ENCODE measurements around the gene TBL1XR1.

TBL1XR1 gene

DNA sequence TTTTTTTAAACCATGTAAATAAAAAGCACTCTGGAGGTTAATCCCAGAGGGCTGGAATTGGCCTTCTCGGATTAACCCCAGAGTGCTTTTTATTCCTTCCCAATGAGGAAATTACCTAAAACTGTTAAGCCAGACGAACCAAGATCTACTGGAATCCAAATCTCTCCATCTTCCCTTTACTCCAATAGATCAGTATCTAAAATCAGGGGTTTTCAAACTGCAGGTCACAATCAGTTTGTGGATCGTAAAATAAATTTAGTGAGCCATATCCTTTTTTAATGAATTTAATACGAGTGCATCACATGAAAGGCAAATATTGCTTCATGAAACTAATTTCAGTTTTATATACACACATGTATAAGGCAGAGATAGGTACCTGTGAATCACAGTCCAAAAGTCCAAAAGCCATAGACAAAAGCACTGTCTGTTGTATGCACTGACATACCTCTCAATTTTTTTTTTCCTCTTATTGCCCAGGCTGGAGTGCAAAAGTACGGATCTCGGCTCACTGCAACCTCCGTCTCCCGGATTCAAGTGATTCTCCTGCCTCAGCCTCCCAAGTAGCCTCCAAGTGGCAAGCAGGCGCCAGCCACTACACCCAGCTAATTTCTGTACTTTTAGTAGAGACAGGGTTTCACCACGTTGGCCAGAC lies 61.3 kb downstream of the TBL1XR1 start:
- TF ChIP-seq, protein P1, sequence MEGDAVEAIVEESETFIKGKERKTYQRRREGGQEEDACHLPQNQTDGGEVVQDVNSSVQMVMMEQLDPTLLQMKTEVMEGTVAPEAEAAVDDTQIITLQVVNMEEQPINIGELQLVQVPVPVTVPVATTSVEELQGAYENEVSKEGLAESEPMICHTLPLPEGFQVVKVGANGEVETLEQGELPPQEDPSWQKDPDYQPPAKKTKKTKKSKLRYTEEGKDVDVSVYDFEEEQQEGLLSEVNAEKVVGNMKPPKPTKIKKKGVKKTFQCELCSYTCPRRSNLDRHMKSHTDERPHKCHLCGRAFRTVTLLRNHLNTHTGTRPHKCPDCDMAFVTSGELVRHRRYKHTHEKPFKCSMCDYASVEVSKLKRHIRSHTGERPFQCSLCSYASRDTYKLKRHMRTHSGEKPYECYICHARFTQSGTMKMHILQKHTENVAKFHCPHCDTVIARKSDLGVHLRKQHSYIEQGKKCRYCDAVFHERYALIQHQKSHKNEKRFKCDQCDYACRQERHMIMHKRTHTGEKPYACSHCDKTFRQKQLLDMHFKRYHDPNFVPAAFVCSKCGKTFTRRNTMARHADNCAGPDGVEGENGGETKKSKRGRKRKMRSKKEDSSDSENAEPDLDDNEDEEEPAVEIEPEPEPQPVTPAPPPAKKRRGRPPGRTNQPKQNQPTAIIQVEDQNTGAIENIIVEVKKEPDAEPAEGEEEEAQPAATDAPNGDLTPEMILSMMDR (IDR thresholded peaks at IDR 0.05; ENCODE audit: low read depth, low read length): no peak
- H3K4me1 ChIP-seq: no peaks in the 10 kb centered on the region

DNA sequence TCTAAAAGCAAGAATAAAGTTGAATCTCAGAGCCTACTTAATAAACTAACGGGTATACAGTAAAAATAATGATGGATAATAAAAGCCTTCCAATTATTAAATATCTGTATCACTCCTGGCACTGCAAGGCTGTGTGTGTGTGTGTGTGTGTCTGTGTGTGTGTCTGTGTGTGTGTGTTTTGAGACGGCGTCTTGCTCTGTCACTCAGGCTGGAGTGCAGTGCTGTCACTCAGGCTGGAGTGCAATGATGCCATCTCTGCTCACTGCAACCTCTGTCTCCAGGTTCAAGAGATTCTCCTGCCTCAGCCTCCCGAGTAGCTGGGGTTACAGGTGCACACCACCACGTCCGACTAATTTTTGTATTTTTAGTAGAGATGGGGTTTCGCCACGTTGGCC lies 62.5 kb downstream of the TBL1XR1 start:
- H3K27me3 ChIP-seq: no peaks in the 10 kb centered on the region
- no peak overlapping the region for H3K4me3 ChIP-seq (ENCODE audit: low read depth, low read length)
- no peaks in the 10 kb centered on the region for H3K4me1 ChIP-seq
- H3K36me3 ChIP-seq: peaks cover 21% of the 10 kb centered on the region
- no peaks in the 10 kb centered on the region; the same call in 1 of the 2 replicates for H3K9me3 ChIP-seq
- DNase-seq: no peak
- TF ChIP-seq, protein P1 (IDR thresholded peaks at IDR 0.05; ENCODE audit: low read depth, low read length): no peak

More for the DNA sequence above, 61.3 kb downstream of the TBL1XR1 start:
- Histone ChIP-seq H3K36me3 (peaks cover 20% of the 10 kb centered on the region), H3K27me3 (no peaks in the 10 kb centered on the region), H3K9me3 (no peaks in the 10 kb centered on the region; the same call in 1 of the 2 replicates), H3K4me3 (ENCODE audit: low read depth, low read length) (no peak overlapping the region)
- no peak for DNase-seq

DNA sequence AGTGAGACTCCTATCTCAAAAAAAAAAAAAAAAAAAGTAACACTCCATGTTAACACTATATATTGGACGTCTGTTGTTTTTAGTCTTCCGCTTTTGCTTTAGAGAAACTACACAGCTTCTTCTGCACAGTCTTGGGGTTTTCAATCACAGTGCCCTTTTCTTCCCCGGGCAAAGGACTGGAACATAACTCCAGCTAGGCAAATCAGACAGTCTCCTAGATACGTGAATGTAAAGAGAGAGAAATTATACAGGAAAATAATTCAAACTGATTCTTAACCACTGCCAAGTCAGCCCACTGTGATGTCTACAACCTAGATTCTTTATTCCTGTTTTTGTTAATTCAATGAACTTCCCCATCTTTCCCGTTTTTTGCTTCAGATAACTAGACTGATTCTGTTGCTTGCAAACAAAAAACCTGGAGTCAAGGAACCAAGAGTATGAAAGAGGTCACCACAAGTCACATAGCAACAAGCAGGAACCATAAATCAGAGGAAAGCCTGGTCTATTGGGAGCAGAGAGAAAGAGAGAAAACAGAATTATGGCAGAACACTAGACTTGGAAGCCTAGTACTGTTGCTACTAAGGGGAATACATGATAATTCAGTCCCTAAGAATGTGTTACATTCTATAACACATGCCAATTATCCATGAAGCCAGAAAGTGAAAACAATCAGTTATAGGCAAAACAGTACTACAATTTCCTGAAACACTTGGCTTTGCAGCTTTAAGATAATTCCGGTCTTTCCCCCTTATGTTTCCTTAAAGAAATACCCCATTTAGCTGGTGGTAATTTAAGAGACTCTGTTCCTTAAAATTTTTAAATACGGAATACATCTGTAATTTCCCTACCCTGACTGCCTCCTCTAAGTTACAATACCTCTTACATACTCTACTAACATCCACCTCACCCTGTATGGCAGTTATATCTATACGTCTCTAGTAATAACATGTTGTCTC lies 63.1 kb downstream of the TBL1XR1 start:
- Histone ChIP-seq H3K4me3 (ENCODE audit: low read depth, low read length) (no peak overlapping the region), H3K9me3 (no peaks in the 10 kb centered on the region; the same call in 1 of the 2 replicates), H3K4me1 (no peaks in the 10 kb centered on the region), H3K27me3 (no peaks in the 10 kb centered on the region), H3K36me3 (peaks cover 21% of the 10 kb centered on the region)
- DNase-seq: no peak
- TF ChIP-seq, protein P1 (IDR thresholded peaks at IDR 0.05; ENCODE audit: low read depth, low read length): no peak

DNA sequence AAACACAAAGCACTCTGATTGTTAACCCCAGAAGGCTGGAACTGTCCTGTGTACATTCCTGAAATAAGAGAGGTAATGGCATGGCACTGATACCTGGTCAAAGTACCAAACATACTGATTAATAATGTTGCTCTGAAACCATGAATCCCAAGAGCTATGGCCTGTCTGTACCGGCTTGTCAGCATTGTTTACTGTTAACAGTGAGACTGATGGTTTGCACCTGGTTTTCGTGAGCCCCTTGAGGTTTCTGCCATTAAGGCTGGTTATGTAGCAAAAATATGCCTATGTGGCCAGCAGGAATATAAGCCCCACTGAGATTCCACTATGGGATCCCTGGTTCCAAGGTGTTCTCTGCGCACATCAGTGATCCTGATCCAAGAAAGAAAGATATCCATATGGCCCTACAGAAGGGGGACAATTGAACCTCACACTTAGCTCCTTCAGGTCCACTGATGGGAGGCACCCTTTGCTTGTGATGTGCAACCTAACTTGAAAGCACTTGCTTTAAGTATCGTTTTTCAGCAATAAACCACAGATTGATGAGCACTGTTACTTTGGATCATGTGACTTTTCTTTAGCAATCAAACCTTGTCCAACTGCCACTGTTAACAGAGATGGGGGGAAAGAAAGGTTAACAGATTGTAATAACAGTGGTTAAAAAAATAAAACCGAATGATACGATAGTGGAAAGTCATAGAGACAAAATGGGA lies 65.2 kb downstream of the TBL1XR1 start:
- no peaks in the 10 kb centered on the region for H3K4me1 ChIP-seq
- no peak overlapping the region for H3K4me3 ChIP-seq (ENCODE audit: low read depth, low read length)
- TF ChIP-seq, protein P1 (IDR thresholded peaks at IDR 0.05; ENCODE audit: low read depth, low read length): no peak
- H3K27me3 ChIP-seq: no peaks in the 10 kb centered on the region
- peaks cover 17% of the 10 kb centered on the region for H3K36me3 ChIP-seq
- no peak for DNase-seq
- no peaks in the 10 kb centered on the region; the same call in 1 of the 2 replicates for H3K9me3 ChIP-seq

DNA sequence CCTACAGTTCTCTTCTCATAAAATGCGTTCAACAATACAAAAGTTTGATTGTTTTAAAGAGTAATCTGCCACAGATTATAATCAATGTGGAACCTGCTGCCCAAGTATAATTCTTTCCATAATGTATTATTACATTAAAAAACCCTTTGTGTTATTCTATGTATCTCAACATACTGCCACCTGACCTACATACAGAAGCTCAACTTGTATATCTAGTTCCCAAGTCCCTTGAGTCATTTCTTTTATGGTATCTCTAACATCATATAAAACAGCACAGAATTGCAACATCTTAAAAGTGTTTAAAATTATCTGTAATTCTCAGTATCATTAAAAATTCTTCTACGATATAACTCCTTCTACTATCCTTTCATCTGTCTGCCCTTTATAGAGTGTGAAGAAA lies 70.3 kb downstream of the TBL1XR1 start:
- H3K36me3 ChIP-seq: peaks cover 7% of the 10 kb centered on the region
- H3K4me3 ChIP-seq (ENCODE audit: low read depth, low read length): no peak overlapping the region
- no peaks in the 10 kb centered on the region; the same call in 1 of the 2 replicates for H3K9me3 ChIP-seq
- TF ChIP-seq, protein P1 (IDR thresholded peaks at IDR 0.05; ENCODE audit: low read depth, low read length): no peak
- no peaks in the 10 kb centered on the region for H3K4me1 ChIP-seq
- no peaks in the 10 kb centered on the region for H3K27me3 ChIP-seq
- DNase-seq: no peak

Measured in BE2C (cell line).